H9 (cell line): Measurements from ENCODE around the gene FSTL4. TPM values are rescaled to one million over a fixed set of nuclear protein-coding genes. Genes with fewer than 3 reads are reported as not detected.

Experiments
- DNase-seq: peaks from one replicate; pipeline ENCODE4 v3.0.0-alpha.2; 2017
- H2AFZ ChIP-seq: one replicate; pipeline ENCODE4 v1.6.1; 2013; ENCODE audit warnings: mild to moderate bottlenecking, low read length, control low read depth, moderate library complexity
- H2AK5ac ChIP-seq: 2 replicates; pipeline ENCODE4 v1.6.1; 2013; ENCODE audit warnings: low read length, control low read depth, mixed read lengths; ENCODE audit not compliant: insufficient read length
- H2BK120ac ChIP-seq: one replicate; pipeline ENCODE4 v1.6.1; 2013; ENCODE audit warnings: low read depth, mild to moderate bottlenecking, low read length, control low read depth, inconsistent platforms; ENCODE audit not compliant: poor library complexity, severe bottlenecking
- H2BK12ac ChIP-seq: 2 replicates; pipeline ENCODE4 v1.6.1; 2013; ENCODE audit warnings: low read length, control low read depth, mixed read lengths, low read depth; ENCODE audit not compliant: insufficient read length
- H2BK15ac ChIP-seq: 2 replicates; pipeline ENCODE4 v1.6.1; 2013; ENCODE audit warnings: low read depth, low read length, control low read depth
- H2BK20ac ChIP-seq: one replicate; pipeline ENCODE4 v1.6.1; 2013; ENCODE audit warnings: low read depth, mild to moderate bottlenecking, low read length, control low read depth, inconsistent platforms; ENCODE audit not compliant: poor library complexity, severe bottlenecking
- H2BK5ac ChIP-seq: 2 replicates; pipeline ENCODE4 v1.6.1; 2013; ENCODE audit warnings: low read length, control low read depth, mixed read lengths; ENCODE audit not compliant: insufficient read length
- H3K14ac ChIP-seq: 2 replicates; pipeline ENCODE4 v1.6.1; 2013; ENCODE audit warnings: low read length, control low read depth; ENCODE audit not compliant: insufficient read depth
- H3K18ac ChIP-seq: 2 replicates; pipeline ENCODE4 v1.6.1; 2013; ENCODE audit warnings: low read depth, mild to moderate bottlenecking, mixed read lengths, low read length, control low read depth; ENCODE audit not compliant: insufficient read length
- H3K23ac ChIP-seq: 2 replicates; pipeline ENCODE4 v1.6.1; 2013; ENCODE audit warnings: low read length, control low read depth, mixed read lengths, low read depth; ENCODE audit not compliant: insufficient read length
- H3K23me2 ChIP-seq: 2 replicates; pipeline ENCODE4 v1.6.1; 2013; ENCODE audit warnings: low read depth, mild to moderate bottlenecking, mixed read lengths, low read length, control low read depth; ENCODE audit not compliant: insufficient read length, poor library complexity, severe bottlenecking
- H3K27ac ChIP-seq: 2 replicates; pipeline ENCODE4 v1.5.1; 2013; ENCODE audit warnings: low read length, control low read depth, mixed read lengths, low read depth; ENCODE audit not compliant: insufficient read length
- H3K27me3 ChIP-seq: 2 replicates; pipeline ENCODE4 v1.6.1; 2013; ENCODE audit warnings: low read length, control low read depth, inconsistent platforms; ENCODE audit not compliant: insufficient read depth
- H3K4ac ChIP-seq: 2 replicates; pipeline ENCODE4 v1.6.1; 2013; ENCODE audit warnings: low read depth, mild to moderate bottlenecking, control low read depth, inconsistent platforms, low read length, moderate library complexity
- H3K4me1 ChIP-seq: 2 replicates; pipeline ENCODE4 v1.6.1; 2013; ENCODE audit warnings: low read length, control low read depth, inconsistent platforms; ENCODE audit not compliant: insufficient read depth
- H3K4me2 ChIP-seq: 2 replicates; pipeline ENCODE4 v1.6.1; 2013; ENCODE audit warnings: low read length, control low read depth, mixed read lengths; ENCODE audit not compliant: insufficient read length, insufficient read depth
- H3K56ac ChIP-seq: 2 replicates; pipeline ENCODE4 v1.6.1; 2013; ENCODE audit warnings: low read depth, mild to moderate bottlenecking, mixed read lengths, low read length, control low read depth; ENCODE audit not compliant: insufficient read length
- H3K79me1 ChIP-seq: 2 replicates; pipeline ENCODE4 v1.6.1; 2013; ENCODE audit warnings: low read depth, mild to moderate bottlenecking, moderate library complexity, low read length, control low read depth, inconsistent platforms; ENCODE audit not compliant: insufficient read depth, poor library complexity, severe bottlenecking
- H3K79me2 ChIP-seq: 2 replicates; pipeline ENCODE4 v1.6.1; 2013; ENCODE audit warnings: low read length, control low read depth, inconsistent platforms; ENCODE audit not compliant: insufficient read depth
- H3K9ac ChIP-seq: 2 replicates; pipeline ENCODE4 v1.6.1; 2013; ENCODE audit warnings: low read length, control low read depth, mixed read lengths; ENCODE audit not compliant: insufficient read length; ENCODE audit errors: extremely low read depth
- H3K9me3 ChIP-seq: one replicate; pipeline ENCODE4 v1.6.1; 2013; ENCODE audit warnings: low read depth, low read length, inconsistent platforms; ENCODE audit not compliant: control insufficient read depth
- H3T11ph ChIP-seq: one replicate; pipeline ENCODE4 v1.6.1; 2013; ENCODE audit warnings: mild to moderate bottlenecking, low read length, control low read depth, inconsistent platforms
- H4K20me1 ChIP-seq: one replicate; pipeline ENCODE4 v1.6.1; 2013; ENCODE audit not compliant: control insufficient read depth, insufficient read length, insufficient read depth
- H4K5ac ChIP-seq: 2 replicates; pipeline ENCODE4 v1.6.1; 2013; ENCODE audit warnings: low read depth, mild to moderate bottlenecking, mixed read lengths, low read length, control low read depth; ENCODE audit not compliant: insufficient read length
- H4K8ac ChIP-seq: replicated peaks from 2 replicates; pipeline ENCODE4 v1.6.1; 2013; ENCODE audit warnings: low read length, control low read depth, mixed read lengths, low read depth; ENCODE audit not compliant: insufficient read length
- H4K91ac ChIP-seq: 2 replicates; pipeline ENCODE4 v1.6.1; 2013; ENCODE audit warnings: low read depth, mild to moderate bottlenecking, moderate library complexity, mixed read lengths, low read length, control low read depth; ENCODE audit not compliant: insufficient read length
- H3K27ac Mint-ChIP-seq, 3 experiments: 2 replicates in 2 of 3; 3 replicates in 1 of 3; pipeline ENCODE4 v1.8.0; 2020 to 2021; ENCODE audit warnings: mixed read lengths in 3 of 3, mild to moderate bottlenecking in 1 of 3, moderate library complexity in 1 of 3
- H3K27me3 Mint-ChIP-seq: 2 replicates; pipeline ENCODE4 v1.8.0; 2021; ENCODE audit warnings: low read depth, mild to moderate bottlenecking, moderate library complexity, mixed read lengths
- H3K36me3 Mint-ChIP-seq, 3 experiments: 2 replicates in 2 of 3; 3 replicates in 1 of 3; pipeline ENCODE4 v1.8.0; 2020 to 2021; ENCODE audit warnings: low read depth in 3 of 3, mixed read lengths in 3 of 3; ENCODE audit not compliant: insufficient read depth in 1 of 3
- H3K4me1 Mint-ChIP-seq, 2 experiments: 2 replicates each; pipeline ENCODE4 v1.8.0; 2020; ENCODE audit warnings: mixed read lengths in 2 of 2
- H3K4me3 Mint-ChIP-seq, 2 experiments: 2 replicates in 1 of 2; 3 replicates in 1 of 2; pipeline ENCODE4 v1.8.0; 2020 to 2021; ENCODE audit warnings: mild to moderate bottlenecking in 2 of 2, mixed read lengths in 2 of 2, moderate library complexity in 1 of 2
- H3K9me3 Mint-ChIP-seq, 2 experiments: 2 replicates in 1 of 2; 3 replicates in 1 of 2; pipeline ENCODE4 v1.8.0; 2020; ENCODE audit warnings: mild to moderate bottlenecking in 2 of 2, mixed read lengths in 2 of 2, moderate library complexity in 1 of 2
- WGBS: extraction: QIAGEN DNeasy Blood & Tissue Kit; methylation state at CpG from one replicate; pipeline ENCODE4 v1.1.7; 2013; ENCODE audit warnings: missing lambda C conversion rate, low lambda C conversion rate, mixed read lengths; ENCODE audit not compliant: insufficient read length; ENCODE audit errors: extremely low coverage; 5-methylcytosine and 5-hydroxymethylcytosine counted together
- total RNA-seq: library from RNA; stranded (reverse); gene quantifications from 2 replicates; pipeline ENCODE4 v1.2.1, GENCODE V29; 2021
- TF ChIP-seq, protein P1 (sequence below): fragments of 200-600 bp; sonication (generic); conservative IDR thresholded peaks from 3 replicates; pipeline ENCODE4 v1.8.0; 2021; ENCODE audit warnings: antibody characterized with exemption, mild to moderate bottlenecking

FSTL4 gene
- total RNA-seq, 1 experiment from 2014 or later: 5.7 TPM

DNA sequence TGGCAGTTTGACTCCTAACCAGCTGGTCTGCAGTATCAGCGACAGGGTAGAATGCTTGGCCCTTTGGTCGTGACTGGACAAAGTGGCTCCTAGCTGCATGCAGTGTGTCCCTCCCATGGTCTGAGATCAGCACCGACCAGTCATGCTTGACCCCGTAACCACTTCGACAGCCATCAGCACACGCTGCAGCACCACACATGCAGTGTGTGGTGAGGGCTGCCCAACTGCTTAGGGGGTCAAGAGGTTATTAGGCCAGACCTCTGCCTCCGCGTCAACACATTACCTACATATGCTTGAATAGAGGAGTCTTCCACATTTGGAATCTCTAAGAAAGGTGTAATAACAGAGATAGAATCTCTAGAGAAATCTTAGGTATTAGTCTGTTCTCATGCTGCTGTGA, 139.1 kb downstream of the FSTL4 start:
- Histone ChIP-seq H3K56ac (no peak overlapping the region), H2BK15ac (no peak overlapping the region), H3K4ac (no peak overlapping the region), H2AFZ (no peak overlapping the region), H3K27ac (no peak overlapping the region), H2AK5ac (no peak overlapping the region), H3K18ac (no peak overlapping the region), H3K27me3 (no peaks in the 10 kb centered on the region), H4K20me1 (no peaks in the 10 kb centered on the region), H2BK120ac (no peak overlapping the region), H2BK5ac (no peak overlapping the region), H3K4me2 (no peak overlapping the region), H4K8ac (no peak overlapping the region), H4K5ac (no peak overlapping the region), H3K4me1 (peaks cover 5% of the 10 kb centered on the region; the same call in 1 of the 2 replicates), H3K23me2 (no peaks in the 10 kb centered on the region), H3T11ph (no peak overlapping the region), H3K79me2 (no peaks in the 10 kb centered on the region), H2BK12ac (no peak overlapping the region), H2BK20ac (no peak overlapping the region), H4K91ac (no peak overlapping the region), H3K9me3 (no peaks in the 10 kb centered on the region), H3K9ac (no peak overlapping the region), H3K23ac (no peak overlapping the region), H3K14ac (no peak overlapping the region; the same call in 1 of the 2 replicates), H3K79me1 (no peaks in the 10 kb centered on the region)
- H3K4me1 Mint-ChIP-seq: peaks cover 13 to 14% of the 10 kb centered on the region in 2 experiments
- TF ChIP-seq, protein P1, sequence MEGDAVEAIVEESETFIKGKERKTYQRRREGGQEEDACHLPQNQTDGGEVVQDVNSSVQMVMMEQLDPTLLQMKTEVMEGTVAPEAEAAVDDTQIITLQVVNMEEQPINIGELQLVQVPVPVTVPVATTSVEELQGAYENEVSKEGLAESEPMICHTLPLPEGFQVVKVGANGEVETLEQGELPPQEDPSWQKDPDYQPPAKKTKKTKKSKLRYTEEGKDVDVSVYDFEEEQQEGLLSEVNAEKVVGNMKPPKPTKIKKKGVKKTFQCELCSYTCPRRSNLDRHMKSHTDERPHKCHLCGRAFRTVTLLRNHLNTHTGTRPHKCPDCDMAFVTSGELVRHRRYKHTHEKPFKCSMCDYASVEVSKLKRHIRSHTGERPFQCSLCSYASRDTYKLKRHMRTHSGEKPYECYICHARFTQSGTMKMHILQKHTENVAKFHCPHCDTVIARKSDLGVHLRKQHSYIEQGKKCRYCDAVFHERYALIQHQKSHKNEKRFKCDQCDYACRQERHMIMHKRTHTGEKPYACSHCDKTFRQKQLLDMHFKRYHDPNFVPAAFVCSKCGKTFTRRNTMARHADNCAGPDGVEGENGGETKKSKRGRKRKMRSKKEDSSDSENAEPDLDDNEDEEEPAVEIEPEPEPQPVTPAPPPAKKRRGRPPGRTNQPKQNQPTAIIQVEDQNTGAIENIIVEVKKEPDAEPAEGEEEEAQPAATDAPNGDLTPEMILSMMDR: no peak
- no peak overlapping the region for H3K27ac Mint-ChIP-seq
- H3K36me3 Mint-ChIP-seq: no peaks in the 10 kb centered on the region
- H3K9me3 Mint-ChIP-seq: no peaks in the 10 kb centered on the region
- no CpG with 5 or more reads among the region's 8 CpGs for WGBS
- DNase-seq: no peak
- H3K4me3 Mint-ChIP-seq: no peak overlapping the region
- peaks cover 2% of the 10 kb centered on the region; the same call in 1 of the 2 replicates for H3K27me3 Mint-ChIP-seq
